Duodenal mucosa (tissue), 2 donors: ENCODE data around the gene CAMK4.

Experiments
- H3K27ac ChIP-seq: one replicate; pipeline ENCODE4 v1.7.0; 2013; ENCODE audit warnings: low read depth, low read length
- H3K27me3 ChIP-seq, 2 donors: one replicate each; pipeline ENCODE4 v1.7.0; 2013; ENCODE audit warnings: low read length in 2 of 2, control low read depth in 1 of 2; ENCODE audit not compliant: insufficient read depth in 2 of 2, control insufficient read depth in 1 of 2
- H3K36me3 ChIP-seq, 2 donors: one replicate each; pipeline ENCODE4 v1.7.0; 2013; ENCODE audit warnings: low read length in 2 of 2, control low read depth in 1 of 2; ENCODE audit not compliant: insufficient read depth in 2 of 2, control insufficient read depth in 1 of 2
- H3K4me1 ChIP-seq, 2 donors: one replicate each; pipeline ENCODE4 v1.7.0; 2013; ENCODE audit warnings: low read length in 2 of 2, control low read depth in 1 of 2; ENCODE audit not compliant: insufficient read depth in 2 of 2, control insufficient read depth in 1 of 2
- H3K4me3 ChIP-seq, 2 donors: one replicate each; pipeline ENCODE4 v1.7.0; 2013; ENCODE audit warnings: low read length in 2 of 2, low read depth in 1 of 2
- H3K9ac ChIP-seq, 2 donors: one replicate each; pipeline ENCODE4 v1.7.0; 2013; ENCODE audit warnings: low read length in 2 of 2, low read depth in 1 of 2
- H3K9me3 ChIP-seq, 2 donors: one replicate each; pipeline ENCODE4 v1.7.0; 2013; ENCODE audit warnings: low read length in 2 of 2, control low read depth in 1 of 2; ENCODE audit not compliant: control insufficient read depth in 1 of 2

The CAMK4 gene

DNA sequence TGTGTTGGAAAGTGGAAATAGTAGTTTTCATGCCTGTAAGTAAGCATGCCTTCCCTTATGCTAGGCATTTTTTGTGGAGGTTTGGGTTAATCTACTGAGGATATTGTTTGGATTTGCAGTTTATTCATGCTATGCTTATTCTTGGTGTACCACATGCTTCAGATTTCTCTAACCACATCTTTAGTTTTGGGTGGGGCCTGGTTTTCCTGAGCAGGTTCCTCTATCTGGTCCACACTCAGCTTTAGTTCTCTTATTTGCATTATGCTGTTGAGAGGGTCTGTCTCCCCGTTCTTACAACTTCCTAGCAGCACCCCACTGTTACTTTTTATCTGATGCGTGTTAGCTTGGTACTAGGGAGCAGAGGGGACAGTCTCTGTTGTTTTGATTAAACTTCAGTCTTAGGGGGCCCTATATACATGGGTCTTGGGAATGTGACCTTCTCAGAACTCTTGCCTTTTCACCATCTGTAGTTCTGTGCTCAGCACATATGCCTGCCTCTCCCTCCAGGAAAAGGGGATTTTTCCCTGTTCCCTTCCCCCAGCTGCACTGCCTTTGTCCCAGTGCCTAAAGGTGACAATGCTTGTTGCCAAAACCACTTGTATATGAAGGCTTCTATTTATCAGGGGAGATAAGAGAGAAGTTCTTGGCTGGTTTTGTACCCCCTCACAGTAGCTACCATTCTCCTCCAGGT, 10.0 kb upstream of the CAMK4 start:
- H3K4me3 ChIP-seq: no peak overlapping the region
- no peak overlapping the region for H3K27ac ChIP-seq
- no peaks in the 10 kb centered on the region for H3K4me1 ChIP-seq
- no peak overlapping the region for H3K9ac ChIP-seq
- H3K9me3 ChIP-seq: no peaks in the 10 kb centered on the region
- H3K36me3 ChIP-seq: no peaks in the 10 kb centered on the region
- no peaks in the 10 kb centered on the region for H3K27me3 ChIP-seq

DNA sequence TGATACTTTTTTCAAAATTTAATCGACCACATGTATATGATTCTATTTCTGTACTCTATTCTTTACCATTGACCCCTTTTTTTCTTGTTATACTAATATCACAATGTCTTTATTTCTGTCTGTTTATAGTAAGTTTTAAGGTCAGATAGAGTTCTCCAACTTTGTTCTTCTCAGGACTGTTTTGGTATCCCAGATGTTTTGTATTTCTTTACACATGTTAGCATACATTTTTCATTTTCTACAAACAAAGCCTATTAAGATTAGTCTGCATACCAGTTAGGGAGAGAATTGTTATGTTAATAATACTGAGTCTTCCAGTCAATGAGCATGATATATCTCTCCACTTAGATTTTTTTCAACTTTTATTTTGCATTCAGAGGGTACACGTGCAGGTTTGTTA, 8.2 kb upstream of the CAMK4 start:
- H3K36me3 ChIP-seq: no peaks in the 10 kb centered on the region
- no peaks in the 10 kb centered on the region for H3K27me3 ChIP-seq
- no peaks in the 10 kb centered on the region for H3K9me3 ChIP-seq
- H3K27ac ChIP-seq: no peak overlapping the region
- H3K4me1 ChIP-seq: no peaks in the 10 kb centered on the region
- no peak overlapping the region for H3K4me3 ChIP-seq
- no peak overlapping the region for H3K9ac ChIP-seq

DNA sequence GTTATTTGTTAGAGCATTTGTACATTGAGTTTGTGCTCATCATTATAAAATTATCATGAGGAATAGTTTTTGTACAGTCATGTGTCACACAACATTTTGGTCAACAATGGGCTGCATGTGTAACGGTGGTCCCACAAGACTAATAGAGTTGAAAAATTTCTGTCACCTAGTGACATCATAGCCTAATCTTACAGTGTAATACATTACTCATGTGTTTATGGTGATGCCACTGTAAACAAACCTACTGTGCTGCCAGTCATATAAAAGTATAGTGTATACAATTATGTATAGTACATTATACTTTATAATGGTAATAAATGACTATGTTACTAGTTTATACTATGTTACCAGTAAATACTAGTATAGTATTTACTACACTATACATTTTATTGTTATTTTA, 3.0 kb upstream of the CAMK4 start:
- no peak overlapping the region for H3K9ac ChIP-seq
- no peak overlapping the region for H3K4me3 ChIP-seq
- no peak overlapping the region for H3K27ac ChIP-seq
- no peaks in the 10 kb centered on the region for H3K9me3 ChIP-seq
- H3K27me3 ChIP-seq: peaks cover 9 to 22% of the 10 kb centered on the region in 2 donors
- peaks cover 5 to 11% of the 10 kb centered on the region in 2 donors for H3K4me1 ChIP-seq
- H3K36me3 ChIP-seq: no peaks in the 10 kb centered on the region

DNA sequence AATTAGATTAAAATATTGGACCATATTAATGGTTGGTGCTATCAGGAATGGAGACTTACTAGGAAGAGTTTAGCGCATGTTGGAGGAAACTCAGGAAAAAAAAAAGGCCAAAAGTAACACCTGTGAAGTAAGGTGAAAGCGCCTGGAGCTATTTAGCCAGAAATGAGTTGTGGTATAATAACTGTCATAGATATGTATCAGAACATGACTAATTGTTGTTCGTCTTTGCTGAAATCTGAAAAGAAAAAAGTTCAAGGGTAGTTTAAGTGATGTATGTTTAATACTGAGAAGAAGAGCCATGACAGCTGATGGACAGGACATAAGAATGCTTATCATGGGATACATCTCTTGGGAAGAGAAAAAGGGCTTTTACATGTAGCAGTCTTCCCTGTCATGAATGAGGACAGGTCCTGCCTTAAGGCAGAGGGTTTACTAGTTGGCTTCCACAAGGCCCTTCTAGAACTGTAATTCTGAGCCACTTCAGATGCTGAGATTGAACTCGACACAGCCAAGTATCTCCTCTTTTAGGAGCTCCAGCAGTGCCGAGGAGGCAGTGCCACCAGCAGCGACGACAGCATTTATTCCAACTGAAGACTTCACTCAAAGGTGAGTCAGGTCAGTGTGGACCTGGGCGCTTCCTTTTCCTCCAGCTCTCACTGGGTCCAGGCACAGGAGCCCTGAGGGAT, 940 bp upstream of the CAMK4 start:
- Histone ChIP-seq H3K27ac (no peak overlapping the region), H3K9me3 (no peaks in the 10 kb centered on the region), H3K4me1 (peaks cover 5 to 11% of the 10 kb centered on the region in 2 donors), H3K36me3 (no peaks in the 10 kb centered on the region), H3K4me3 (peak overlapping the region; percentile 65 to 68), H3K9ac (peak overlapping the region in 1 of 2 donors; percentile 38), H3K27me3 (peaks cover 15 to 27% of the 10 kb centered on the region in 2 donors)

DNA sequence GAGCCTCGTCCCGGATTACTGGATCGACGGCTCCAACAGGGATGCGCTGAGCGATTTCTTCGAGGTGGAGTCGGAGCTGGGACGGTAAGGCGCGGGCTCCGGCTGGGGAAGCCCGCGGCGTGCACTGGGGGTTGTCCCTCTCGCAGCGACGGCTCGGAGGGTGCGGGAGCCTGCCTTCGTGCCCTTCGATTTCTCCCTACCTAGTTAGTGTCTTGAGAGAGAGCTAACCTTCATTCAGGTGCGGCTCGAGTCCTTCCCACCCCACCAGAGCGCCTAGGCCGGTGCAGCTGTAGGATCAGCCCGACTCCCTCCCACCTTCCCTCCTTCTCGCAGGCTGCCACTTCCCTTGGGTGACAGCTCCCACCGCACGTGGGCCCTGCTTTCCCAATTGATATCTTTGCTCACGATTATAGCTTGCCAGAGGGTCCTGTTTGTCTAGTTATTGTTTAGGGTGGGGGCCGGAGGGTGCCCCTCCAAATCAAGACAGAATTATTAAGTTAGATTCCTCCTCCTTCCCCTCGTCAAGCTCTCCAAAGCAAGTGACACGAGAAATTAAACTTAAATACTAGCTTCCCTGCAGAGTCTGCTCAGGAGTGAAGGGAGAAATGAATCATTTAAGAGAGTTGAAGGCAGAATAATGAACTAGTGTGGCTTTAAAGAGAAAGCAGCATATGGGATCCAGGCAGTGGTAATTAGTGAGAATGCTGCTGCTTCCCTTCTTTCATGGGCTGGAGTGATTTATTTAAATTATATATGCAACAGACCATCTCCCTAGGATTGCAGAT, 569 bp downstream of the CAMK4 start:
- Histone ChIP-seq H3K4me3 (peak overlapping the region; percentile 65 to 77), H3K4me1 (peaks cover 5 to 11% of the 10 kb centered on the region in 2 donors), H3K36me3 (no peaks in the 10 kb centered on the region), H3K27me3 (peaks cover 15 to 27% of the 10 kb centered on the region in 2 donors), H3K27ac (no peak overlapping the region), H3K9me3 (no peaks in the 10 kb centered on the region), H3K9ac (peak overlapping the region; percentile 44 to 50)

DNA sequence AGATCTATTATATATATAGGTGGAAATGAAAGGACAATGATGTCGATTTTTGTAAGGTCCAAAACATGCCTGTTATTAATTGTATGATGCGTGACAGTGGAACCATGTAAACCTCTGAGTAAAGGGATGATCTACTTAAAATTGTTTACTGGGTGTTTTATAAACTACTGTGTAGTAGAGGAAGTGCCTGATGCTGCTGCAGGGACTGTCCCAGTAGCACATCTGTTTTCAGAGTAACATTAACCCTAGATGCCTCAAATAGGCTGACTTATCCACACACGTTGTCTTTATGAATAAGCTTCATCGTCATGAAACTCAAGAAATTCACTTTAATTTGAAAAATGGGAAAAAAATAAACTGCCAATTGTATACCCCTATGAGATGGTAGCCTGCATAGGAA, 1.7 kb downstream of the CAMK4 start:
- Histone ChIP-seq H3K4me3 (no peak overlapping the region), H3K27ac (no peak overlapping the region), H3K27me3 (peaks cover 15 to 27% of the 10 kb centered on the region in 2 donors), H3K9me3 (no peaks in the 10 kb centered on the region), H3K36me3 (no peaks in the 10 kb centered on the region), H3K9ac (no peak overlapping the region), H3K4me1 (peaks cover 5 to 11% of the 10 kb centered on the region in 2 donors)

DNA sequence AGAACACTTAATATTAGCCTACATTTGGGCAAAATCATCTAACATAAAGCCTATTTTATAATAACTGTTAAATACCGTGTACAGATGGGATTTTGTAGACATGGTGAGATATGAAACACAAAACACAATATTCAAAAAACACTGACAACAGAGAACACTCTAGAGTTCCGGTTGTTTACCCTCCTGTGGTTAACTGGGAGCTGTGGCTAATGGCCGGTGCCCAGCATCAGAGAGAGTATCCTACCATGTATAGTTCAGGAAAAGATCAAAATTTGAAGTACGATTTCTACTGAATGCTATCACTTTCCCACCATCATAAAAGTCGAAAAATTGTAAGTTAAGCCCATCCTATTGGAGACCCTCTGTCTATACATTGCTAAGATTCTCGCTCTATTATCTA, 2.4 kb downstream of the CAMK4 start:
- H3K9ac ChIP-seq: no peak overlapping the region
- peaks cover 15 to 27% of the 10 kb centered on the region in 2 donors for H3K27me3 ChIP-seq
- H3K4me1 ChIP-seq: peaks cover 5 to 11% of the 10 kb centered on the region in 2 donors
- no peaks in the 10 kb centered on the region for H3K9me3 ChIP-seq
- H3K4me3 ChIP-seq: no peak overlapping the region
- no peak overlapping the region for H3K27ac ChIP-seq
- no peaks in the 10 kb centered on the region for H3K36me3 ChIP-seq

DNA sequence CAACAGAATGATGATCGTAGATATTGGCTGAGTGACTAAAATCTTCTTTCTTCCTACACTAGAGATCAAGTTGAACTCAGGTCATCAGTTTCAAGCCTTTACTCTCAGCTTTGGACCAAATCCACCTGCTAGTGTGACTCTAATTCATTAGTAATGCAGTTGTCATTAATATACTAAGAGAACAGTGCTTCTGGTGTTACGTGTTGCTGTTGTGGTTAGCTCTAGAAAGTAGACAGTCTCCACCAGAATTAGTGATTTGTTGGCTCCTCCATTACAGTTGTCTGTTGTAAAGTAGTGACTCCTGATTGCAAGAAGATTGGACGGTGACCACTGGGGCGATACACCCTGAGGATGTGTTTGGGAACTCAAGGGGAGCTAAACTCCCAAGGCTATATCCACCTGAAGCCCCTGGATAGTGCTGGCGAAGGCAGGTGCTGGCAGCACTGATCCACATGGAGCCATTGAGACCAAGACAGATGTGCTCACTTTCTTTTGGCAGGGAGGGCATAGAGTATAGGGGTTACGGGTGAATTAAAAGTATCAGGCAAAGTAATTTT, 3.1 kb downstream of the CAMK4 start:
- Histone ChIP-seq H3K4me3 (no peak overlapping the region), H3K9ac (no peak overlapping the region), H3K4me1 (peaks cover 5 to 11% of the 10 kb centered on the region in 2 donors), H3K9me3 (no peaks in the 10 kb centered on the region), H3K27ac (no peak overlapping the region), H3K36me3 (no peaks in the 10 kb centered on the region), H3K27me3 (peaks cover 15 to 27% of the 10 kb centered on the region in 2 donors)

DNA sequence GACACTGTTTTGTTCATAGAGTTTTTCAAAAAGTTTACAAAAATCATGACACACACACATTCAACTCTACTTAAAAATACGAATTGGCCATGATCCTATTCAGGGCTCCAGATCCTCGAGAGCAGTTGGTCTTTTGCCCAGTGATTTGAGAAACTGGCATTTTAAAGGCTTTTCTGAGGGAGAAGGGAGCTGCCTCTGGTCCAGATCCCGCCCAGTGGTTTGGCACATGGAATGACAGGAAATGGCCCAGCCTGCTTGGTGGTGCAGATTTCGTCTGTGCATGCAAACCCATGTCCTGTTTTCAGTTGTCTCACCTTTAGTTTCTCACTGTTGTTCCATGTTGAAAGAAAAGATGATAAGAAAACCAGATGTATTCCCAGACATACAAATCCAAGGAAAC, 3.6 kb downstream of the CAMK4 start:
- H3K27me3 ChIP-seq: peaks cover 15 to 27% of the 10 kb centered on the region in 2 donors
- no peak overlapping the region for H3K4me3 ChIP-seq
- peaks cover 5 to 11% of the 10 kb centered on the region in 2 donors for H3K4me1 ChIP-seq
- no peaks in the 10 kb centered on the region for H3K36me3 ChIP-seq
- H3K9me3 ChIP-seq: no peaks in the 10 kb centered on the region
- no peak overlapping the region for H3K27ac ChIP-seq
- H3K9ac ChIP-seq: no peak overlapping the region
